Gastrocnemius medialis (tissue), 4 donors: ENCODE measurements around the gene SLC35F1.

Experiments
- CTCF ChIP-seq, 5 experiments: fragments of 450-650 bp in 3 of 5; fragments of 200-600 bp in 2 of 5; sonication (generic) in 2 of 5; IDR thresholded peaks in 4 of 5; conservative IDR thresholded peaks in 1 of 5; 1 replicate in 4 of 5; 2 replicates in 1 of 5; pipeline ENCODE4 v1.5.1; 2016 to 2019; ENCODE audit warnings: antibody characterized with exemption in 5 of 5, mild to moderate bottlenecking in 3 of 5, moderate library complexity in 3 of 5
- POLR2A ChIP-seq, 2 donors: fragments of 450-650 bp; IDR thresholded peaks; one replicate each; pipeline ENCODE4 v1.6.1; 2017; ENCODE audit warnings: antibody characterized with exemption in 2 of 2, mild to moderate bottlenecking in 2 of 2, moderate library complexity in 2 of 2

GRCh38 chr6:118240878-118241528 is 333.9 kb downstream of the SLC35F1 start:
- TF ChIP-seq POLR2A (IDR thresholded peaks at IDR 0.05), result no peak
- TF ChIP-seq CTCF (IDR thresholded peaks at IDR 0.05 in 4 of 5, conservative IDR thresholded peaks at IDR 0.05 in 1 of 5), result no peak
